ENCODE measurements around the gene MLPH.

Gene MLPH

GRCh38 chr2:237568121-237568660, 81.1 kb downstream of the MLPH start:
- Mint-ChIP-seq H3K4me3 (no peak overlapping the region), H3K36me3 (ENCODE audit: low read depth) (no peaks in the 10 kb centered on the region), H3K9me3 (no peaks in the 10 kb centered on the region), H3K27ac (no peak overlapping the region), H3K27me3 (peaks cover 5% of the 10 kb centered on the region), H3K4me1 (ENCODE audit: low read depth) (peaks cover 8% of the 10 kb centered on the region)
- intact Hi-C loops (cut with micrococcal nuclease) = no loop called here

GRCh38 chr2:237569041-237569440, 82.0 kb downstream of the MLPH start:
- Mint-ChIP-seq H3K4me3 (no peak overlapping the region), H3K9me3 (no peaks in the 10 kb centered on the region), H3K4me1 (ENCODE audit: low read depth) (peaks cover 8% of the 10 kb centered on the region), H3K27me3 (peaks cover 5% of the 10 kb centered on the region), H3K36me3 (ENCODE audit: low read depth) (no peaks in the 10 kb centered on the region), H3K27ac (no peak overlapping the region)
- intact Hi-C loops (cut with micrococcal nuclease) = no loop called here

- Mint-ChIP-seq H3K27ac (no peak overlapping the region), H3K4me3 (no peak overlapping the region), H3K27me3 (peaks cover 4% of the 10 kb centered on the region), H3K36me3 (ENCODE audit: low read depth) (no peaks in the 10 kb centered on the region), H3K9me3 (no peaks in the 10 kb centered on the region), H3K4me1 (ENCODE audit: low read depth) (peaks cover 8% of the 10 kb centered on the region)
- intact Hi-C loops (cut with micrococcal nuclease) = loop anchor here (10.0 kb wide), 1 partner anchor 145 kb away; no protein-coding TSS in a partner anchor
Observed at GRCh38 chr2:237569896-237570295, 82.8 kb downstream of the MLPH start.

- intact Hi-C loops (cut with micrococcal nuclease) = loop anchor here (10.0 kb wide), 1 partner anchor 146 kb away; no protein-coding TSS in a partner anchor
- Mint-ChIP-seq H3K27ac (no peak overlapping the region), H3K27me3 (peaks cover 4% of the 10 kb centered on the region), H3K4me1 (ENCODE audit: low read depth) (peaks cover 8% of the 10 kb centered on the region), H3K36me3 (ENCODE audit: low read depth) (no peaks in the 10 kb centered on the region), H3K4me3 (no peak overlapping the region), H3K9me3 (no peaks in the 10 kb centered on the region)
Observed at GRCh38 chr2:237570776-237571335, 83.8 kb downstream of the MLPH start.

- intact Hi-C loops (cut with micrococcal nuclease) = loop anchor here (10.0 kb wide), 1 partner anchor 147 kb away; no protein-coding TSS in a partner anchor
- Mint-ChIP-seq H3K4me3 (no peak overlapping the region), H3K9me3 (no peaks in the 10 kb centered on the region), H3K4me1 (ENCODE audit: low read depth) (peaks cover 8% of the 10 kb centered on the region), H3K27ac (no peak overlapping the region), H3K27me3 (peaks cover 6% of the 10 kb centered on the region), H3K36me3 (ENCODE audit: low read depth) (no peaks in the 10 kb centered on the region)
Observed at GRCh38 chr2:237571551-237571950, 84.5 kb downstream of the MLPH start.

- intact Hi-C loops (cut with micrococcal nuclease) = loop anchor here (1.0 to 10.0 kb wide), 2 partner anchors 60 to 147 kb away; no protein-coding TSS in a partner anchor
- H3K27ac Mint-ChIP-seq = no peak overlapping the region
- H3K4me3 Mint-ChIP-seq = no peak overlapping the region
- H3K9me3 Mint-ChIP-seq = no peaks in the 10 kb centered on the region
- H3K4me1 Mint-ChIP-seq (ENCODE audit: low read depth) = peaks cover 8% of the 10 kb centered on the region
- peaks cover 6% of the 10 kb centered on the region for H3K27me3 Mint-ChIP-seq
- no peaks in the 10 kb centered on the region for H3K36me3 Mint-ChIP-seq (ENCODE audit: low read depth)
Observed at GRCh38 chr2:237572021-237572741, 85.1 kb downstream of the MLPH start.

GRCh38 chr2:237572742-237573101, 85.7 kb downstream of the MLPH start:
- H3K27ac Mint-ChIP-seq = no peak overlapping the region
- H3K4me1 Mint-ChIP-seq (ENCODE audit: low read depth) = peaks cover 8% of the 10 kb centered on the region
- H3K27me3 Mint-ChIP-seq = peaks cover 6% of the 10 kb centered on the region
- no peak overlapping the region for H3K4me3 Mint-ChIP-seq
- intact Hi-C loops (cut with micrococcal nuclease) = loop anchor here (1.0 to 10.0 kb wide), 2 partner anchors 60 to 148 kb away; no protein-coding TSS in a partner anchor
- H3K36me3 Mint-ChIP-seq (ENCODE audit: low read depth) = no peaks in the 10 kb centered on the region
- no peaks in the 10 kb centered on the region for H3K9me3 Mint-ChIP-seq

- intact Hi-C loops (cut with micrococcal nuclease) = loop anchor here (10.0 kb wide), 1 partner anchor 149 kb away; no protein-coding TSS in a partner anchor
- Mint-ChIP-seq H3K27me3 (peaks cover 6% of the 10 kb centered on the region), H3K4me3 (no peak overlapping the region), H3K9me3 (no peaks in the 10 kb centered on the region), H3K36me3 (ENCODE audit: low read depth) (no peaks in the 10 kb centered on the region), H3K27ac (no peak overlapping the region), H3K4me1 (ENCODE audit: low read depth) (peaks cover 8% of the 10 kb centered on the region)
Observed at GRCh38 chr2:237573721-237574415, 86.8 kb downstream of the MLPH start.

- H3K9me3 Mint-ChIP-seq = no peaks in the 10 kb centered on the region
- H3K4me3 Mint-ChIP-seq = no peak overlapping the region
- peaks cover 8% of the 10 kb centered on the region for H3K4me1 Mint-ChIP-seq (ENCODE audit: low read depth)
- H3K27me3 Mint-ChIP-seq = peaks cover 6% of the 10 kb centered on the region
- H3K27ac Mint-ChIP-seq = no peak overlapping the region
- H3K36me3 Mint-ChIP-seq (ENCODE audit: low read depth) = no peaks in the 10 kb centered on the region
- intact Hi-C loops (cut with micrococcal nuclease) = loop anchor here (10.0 kb wide), 1 partner anchor 150 kb away; no protein-coding TSS in a partner anchor
Observed at GRCh38 chr2:237574467-237574866, 87.4 kb downstream of the MLPH start.

- H3K9me3 Mint-ChIP-seq = no peaks in the 10 kb centered on the region
- peaks cover 8% of the 10 kb centered on the region for H3K4me1 Mint-ChIP-seq (ENCODE audit: low read depth)
- no peak overlapping the region for H3K27ac Mint-ChIP-seq
- no peak overlapping the region for H3K4me3 Mint-ChIP-seq
- no peaks in the 10 kb centered on the region for H3K36me3 Mint-ChIP-seq (ENCODE audit: low read depth)
- peaks cover 6% of the 10 kb centered on the region for H3K27me3 Mint-ChIP-seq
- intact Hi-C loops (cut with micrococcal nuclease) = loop anchor here (10.0 kb wide), 1 partner anchor 150 kb away; no protein-coding TSS in a partner anchor
Observed at GRCh38 chr2:237574894-237575868, 88.1 kb downstream of the MLPH start.

- Mint-ChIP-seq H3K4me1 (ENCODE audit: low read depth) (peaks cover 8% of the 10 kb centered on the region), H3K27ac (no peak overlapping the region), H3K27me3 (peaks cover 6% of the 10 kb centered on the region), H3K9me3 (no peaks in the 10 kb centered on the region), H3K4me3 (no peak overlapping the region), H3K36me3 (ENCODE audit: low read depth) (no peaks in the 10 kb centered on the region)
- intact Hi-C loops (cut with micrococcal nuclease) = loop anchor here (10.0 kb wide), 1 partner anchor 151 kb away; no protein-coding TSS in a partner anchor
Observed at GRCh38 chr2:237575869-237576862, 89.1 kb downstream of the MLPH start.

- Mint-ChIP-seq H3K27ac (no peak overlapping the region), H3K4me3 (no peak overlapping the region)
Observed at GRCh38 chr2:237576974-237577373, 89.9 kb downstream of the MLPH start.

More at GRCh38 chr2:237576974-237577373, 89.9 kb downstream of the MLPH start:
- Mint-ChIP-seq H3K27me3 (peaks cover 4% of the 10 kb centered on the region), H3K36me3 (ENCODE audit: low read depth) (no peaks in the 10 kb centered on the region), H3K9me3 (no peaks in the 10 kb centered on the region), H3K4me1 (ENCODE audit: low read depth) (peaks cover 3% of the 10 kb centered on the region)
- intact Hi-C loops (cut with micrococcal nuclease) = loop anchor here (10.0 kb wide), 1 partner anchor 152 kb away; no protein-coding TSS in a partner anchor

Measured in dendritic cell treated with granulocyte-macrophage colony-stimulating factor and Interleukin-4, amounts not matched to agents 40 ng/mL and 50 ng/mL, for 4 days (primary cell).